PFSK-1 (cell line): Measurements from ENCODE around the gene RAMAC.

Experiments used
- FOXP2 ChIP-seq: optimal IDR thresholded peaks from 2 replicates; pipeline ENCODE3; 2011; ENCODE audit warnings: borderline replicate concordance, control low read depth, inconsistent platforms; ENCODE audit not compliant: insufficient read depth; ENCODE audit errors: extremely low read length, extremely low read depth
- POLR2AphosphoS5 ChIP-seq: IDR thresholded peaks from 2 replicates; pipeline ENCODE4 v1.6.1; 2012; ENCODE audit warnings: low read depth, mild to moderate bottlenecking, control low read depth, low read length, moderate library complexity
- REST ChIP-seq, 2 experiments: IDR thresholded peaks; 2 replicates each; pipeline versions ENCODE4 v1.6.1 to v1.8.0; 2011 to 2012; ENCODE audit warnings: low read depth in 2 of 2, low read length in 2 of 2, control low read depth in 1 of 2, inconsistent platforms in 1 of 2, mild to moderate bottlenecking in 1 of 2, moderate library complexity in 1 of 2; ENCODE audit not compliant: insufficient read depth in 1 of 2
- SIN3A ChIP-seq: IDR thresholded peaks from 2 replicates; pipeline ENCODE4 v1.6.1; 2012; ENCODE audit warnings: mild to moderate bottlenecking, low read length, moderate library complexity, borderline replicate concordance; ENCODE audit not compliant: insufficient read depth
- TAF1 ChIP-seq: IDR thresholded peaks from 2 replicates; pipeline ENCODE4 v1.6.1; 2012; ENCODE audit warnings: low read length, control low read depth, borderline replicate concordance; ENCODE audit not compliant: insufficient read depth

The RAMAC gene

GRCh38 chr15:82971218-82971984 is 14.6 kb upstream of the RAMAC start:
- TF ChIP-seq REST (IDR thresholded peaks at IDR 0.05; ENCODE audit: insufficient read depth in 1 of 2, low read depth in 2 of 2, low read length in 2 of 2) (no peak), TAF1 (no peak), SIN3A (no peak), FOXP2 (no peak), POLR2AphosphoS5 (no peak)

- no peak for TF ChIP-seq POLR2AphosphoS5
- no peak for TF ChIP-seq TAF1
- no peak for TF ChIP-seq FOXP2
- no peak for TF ChIP-seq REST (IDR thresholded peaks at IDR 0.05; ENCODE audit: insufficient read depth in 1 of 2, low read depth in 2 of 2, low read length in 2 of 2)
These were observed 13.0 kb upstream of the RAMAC start for GRCh38 chr15:82972990-82973389.

- TF ChIP-seq POLR2AphosphoS5: no peak
- no peak for TF ChIP-seq FOXP2
- no peak for TF ChIP-seq SIN3A
- no peak for TF ChIP-seq REST (IDR thresholded peaks at IDR 0.05; ENCODE audit: insufficient read depth in 1 of 2, low read depth in 2 of 2, low read length in 2 of 2)
- no peak for TF ChIP-seq TAF1
These were observed 8.9 kb upstream of the RAMAC start for GRCh38 chr15:82977076-82977475.

GRCh38 chr15:82978438-82978837 is 7.6 kb upstream of the RAMAC start:
- TF ChIP-seq SIN3A: no peak
- no peak for TF ChIP-seq POLR2AphosphoS5
- TF ChIP-seq TAF1: no peak
- TF ChIP-seq FOXP2: no peak
- TF ChIP-seq REST (IDR thresholded peaks at IDR 0.05; ENCODE audit: insufficient read depth in 1 of 2, low read depth in 2 of 2, low read length in 2 of 2): no peak

GRCh38 chr15:82979726-82980125 is 6.3 kb upstream of the RAMAC start:
- TF ChIP-seq SIN3A (no peak), TAF1 (no peak), REST (IDR thresholded peaks at IDR 0.05; ENCODE audit: insufficient read depth in 1 of 2, low read depth in 2 of 2, low read length in 2 of 2) (no peak), POLR2AphosphoS5 (no peak), FOXP2 (no peak)
